Adrenal gland (tissue), 5 donors: ENCODE measurements around the gene SLCO1B3.

Experiments used
- POLR2A ChIP-seq, 2 donors: fragments of 450-650 bp; IDR thresholded peaks; one replicate each; pipeline ENCODE4 v1.6.1; 2017; ENCODE audit warnings: antibody characterized with exemption in 2 of 2, mild to moderate bottlenecking in 2 of 2, moderate library complexity in 1 of 2
- TF ChIP-seq, protein P1 (sequence below), 6 experiments: fragments of 450-650 bp in 4 of 6; fragments of 200-600 bp in 2 of 6; sonication (generic) in 1 of 6; IDR thresholded peaks; 1 replicate in 5 of 6; 2 replicates in 1 of 6; pipeline versions ENCODE4 v1.5.1 to v1.8.0; 2016 to 2021; ENCODE audit warnings: antibody characterized with exemption in 6 of 6, mild to moderate bottlenecking in 2 of 6, moderate library complexity in 1 of 6
- donor health status: DM: no; HTN: no; CAD: no.

DNA sequence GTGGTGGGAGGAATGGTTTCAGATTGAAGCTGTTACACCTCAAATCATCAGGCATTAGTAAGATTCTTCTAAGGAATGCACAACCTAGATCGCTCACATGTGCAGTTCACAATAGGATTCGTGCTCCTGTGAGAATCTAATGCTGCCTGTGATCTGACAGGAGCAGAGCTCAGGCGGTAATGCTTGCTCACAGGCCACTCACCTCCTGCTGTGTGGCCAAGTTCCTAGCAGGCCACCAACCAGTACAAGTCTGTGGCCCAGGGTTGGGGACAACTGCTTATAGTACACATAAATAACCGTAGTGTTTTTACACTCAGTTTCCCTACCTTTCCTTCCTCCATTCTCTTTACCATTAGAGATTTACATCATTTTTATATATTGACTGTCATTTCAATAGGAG, 121.4 kb downstream of the SLCO1B3 start:
- TF ChIP-seq, protein P1, sequence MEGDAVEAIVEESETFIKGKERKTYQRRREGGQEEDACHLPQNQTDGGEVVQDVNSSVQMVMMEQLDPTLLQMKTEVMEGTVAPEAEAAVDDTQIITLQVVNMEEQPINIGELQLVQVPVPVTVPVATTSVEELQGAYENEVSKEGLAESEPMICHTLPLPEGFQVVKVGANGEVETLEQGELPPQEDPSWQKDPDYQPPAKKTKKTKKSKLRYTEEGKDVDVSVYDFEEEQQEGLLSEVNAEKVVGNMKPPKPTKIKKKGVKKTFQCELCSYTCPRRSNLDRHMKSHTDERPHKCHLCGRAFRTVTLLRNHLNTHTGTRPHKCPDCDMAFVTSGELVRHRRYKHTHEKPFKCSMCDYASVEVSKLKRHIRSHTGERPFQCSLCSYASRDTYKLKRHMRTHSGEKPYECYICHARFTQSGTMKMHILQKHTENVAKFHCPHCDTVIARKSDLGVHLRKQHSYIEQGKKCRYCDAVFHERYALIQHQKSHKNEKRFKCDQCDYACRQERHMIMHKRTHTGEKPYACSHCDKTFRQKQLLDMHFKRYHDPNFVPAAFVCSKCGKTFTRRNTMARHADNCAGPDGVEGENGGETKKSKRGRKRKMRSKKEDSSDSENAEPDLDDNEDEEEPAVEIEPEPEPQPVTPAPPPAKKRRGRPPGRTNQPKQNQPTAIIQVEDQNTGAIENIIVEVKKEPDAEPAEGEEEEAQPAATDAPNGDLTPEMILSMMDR (IDR thresholded peaks at IDR 0.05) = no peak
- no peak for TF ChIP-seq POLR2A (IDR thresholded peaks at IDR 0.05)
